HepG2 (cell line): ENCODE data around the gene CARD19. TPM values are rescaled to one million over a fixed set of nuclear protein-coding genes. Genes with fewer than 3 reads are reported as not detected.

ENCODE experiments used
- AGO1 ChIP-seq: fragments of 200-400 bp; formaldehyde crosslinking; IDR thresholded peaks from 2 replicates; pipeline ENCODE4 v1.6.1; 2017; ENCODE audit warnings: mild to moderate bottlenecking, low read depth, low read length, moderate library complexity; ENCODE audit not compliant: poor library complexity, severe bottlenecking
- HBP1 ChIP-seq: IDR thresholded peaks from 2 replicates; pipeline ENCODE4 v1.6.1; 2016; ENCODE audit warnings: low read depth, control low read depth
- HMG20B ChIP-seq: conservative IDR thresholded peaks from 2 replicates; pipeline ENCODE4 v1.6.1; 2016; ENCODE audit warnings: missing genetic modification reagents, missing compliant biosample characterization
- KLF15 ChIP-seq: sonication (generic); formaldehyde crosslinking; IDR thresholded peaks from 2 replicates; pipeline ENCODE4 v1.8.1; 2023; ENCODE audit warnings: borderline replicate concordance, mild to moderate bottlenecking, inconsistent platforms, missing genetic modification reagents, mixed read lengths
- KMT2A ChIP-seq: sonication (generic); formaldehyde crosslinking; IDR thresholded peaks from 2 replicates; pipeline ENCODE4 v1.4.0; 2020; ENCODE audit warnings: missing genetic modification reagents
- PRDM15 ChIP-seq: sonication (generic); formaldehyde crosslinking; IDR thresholded peaks from 2 replicates; pipeline ENCODE4 v1.4.0; 2020; ENCODE audit warnings: missing genetic modification reagents
- RBM22 ChIP-seq: fragments of 200-400 bp; formaldehyde crosslinking; optimal IDR thresholded peaks from 2 replicates; pipeline ENCODE3; 2017; ENCODE audit warnings: mild to moderate bottlenecking, low read length, moderate library complexity
- XBP1 ChIP-seq: sonication (generic); formaldehyde crosslinking; IDR thresholded peaks from 2 replicates; pipeline ENCODE4 v1.5.0; 2020; ENCODE audit warnings: missing genetic modification reagents
- polyA plus RNA-seq, 8 experiments: library from polyadenylated mRNA; depleted of rRNA in 3 of 8; stranded (reverse) in 7 of 8; unstranded in 1 of 8; fragments of >200 nt; fragmentation: Illumina TruSeq in 4 of 8; extraction: Trizol in 4 of 8; gene quantifications; 2 replicates each; pipeline versions ENCODE4 v1.2.1 to v1.2.3, GENCODE V29; 2011 to 2016; ENCODE audit warnings: low read depth in 4 of 8, missing spikeins in 1 of 8, mixed read lengths in 1 of 8; ENCODE audit not compliant: insufficient read depth in 1 of 8
- total RNA-seq, 5 experiments: library from RNA; depleted of rRNA; stranded (reverse); fragments of >200 nt; fragmentation: Illumina TruSeq; extraction: Trizol; gene quantifications; 2 replicates each; pipeline ENCODE4 v1.2.3, GENCODE V29; 2016; ENCODE audit warnings: low read depth in 1 of 5
- TF ChIP-seq, protein P1 (sequence below): sonication (generic); formaldehyde crosslinking; IDR thresholded peaks from 2 replicates; pipeline ENCODE4 v1.8.1; 2023; ENCODE audit warnings: missing genetic modification reagents, inconsistent platforms, borderline replicate concordance
- TF ChIP-seq, protein P2 (sequence below): sonication (generic); formaldehyde crosslinking; IDR thresholded peaks from 2 replicates; pipeline ENCODE4 v1.4.0; 2020; ENCODE audit warnings: mild to moderate bottlenecking, missing genetic modification reagents, borderline replicate concordance

CARD19 gene
- total and polyA plus RNA-seq, 2 of the 13 experiments (the other 11 are each of a cell fraction or from before 2014, with no cell fraction given), result 18.4 to 47.2 TPM

DNA sequence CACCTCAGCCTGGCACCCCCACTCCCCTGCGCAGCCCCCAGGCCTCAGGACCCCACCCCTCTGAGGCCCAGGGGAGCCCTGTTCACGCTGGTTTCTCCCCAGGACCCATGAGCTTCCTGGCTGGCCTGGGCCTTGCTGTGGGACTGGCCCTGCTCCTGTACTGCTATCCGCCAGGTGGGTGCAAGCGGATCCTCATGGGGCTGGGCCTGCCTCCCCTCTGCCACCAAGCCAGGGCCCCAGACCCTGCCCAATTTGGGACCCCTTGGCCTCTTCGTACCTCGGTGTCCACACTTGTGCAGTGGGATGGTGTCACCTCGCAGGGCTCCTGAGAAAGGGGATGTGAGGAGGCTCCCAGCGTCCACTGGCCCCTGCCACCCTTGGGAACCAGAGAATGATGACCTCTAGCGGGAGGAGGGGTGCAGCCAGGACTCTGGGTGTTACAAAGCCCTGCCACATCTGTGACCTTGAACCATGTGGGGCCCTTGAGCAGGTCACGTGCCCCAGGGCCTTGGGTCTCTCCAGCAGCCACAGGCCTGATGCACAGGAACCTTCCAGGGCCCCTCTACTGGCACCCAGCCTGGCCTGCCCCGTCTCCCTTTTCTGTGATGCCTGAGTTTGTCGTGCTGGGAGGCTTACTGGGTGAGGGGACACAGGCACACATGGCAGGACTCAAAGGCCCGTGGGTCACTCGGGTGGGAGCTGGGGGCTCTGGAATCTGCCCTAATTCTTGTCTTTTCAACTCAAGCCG, 16.3 kb downstream of the CARD19 start (continued):
- TF ChIP-seq HBP1 (CRISPR knock-in tag) (no peak), HMG20B (0 out of 2 replicates have a peak, but pooled peaks have one; percentile 17), XBP1 (CRISPR knock-in tag) (no peak), PRDM15 (CRISPR knock-in tag) (no peak), RBM22 (peak; percentile 72), AGO1 (no peak), KLF15 (no peak), KMT2A (CRISPR knock-in tag) (peak; percentile 25; the same call in 1 of the 2 replicates)
- TF ChIP-seq, protein P1, sequence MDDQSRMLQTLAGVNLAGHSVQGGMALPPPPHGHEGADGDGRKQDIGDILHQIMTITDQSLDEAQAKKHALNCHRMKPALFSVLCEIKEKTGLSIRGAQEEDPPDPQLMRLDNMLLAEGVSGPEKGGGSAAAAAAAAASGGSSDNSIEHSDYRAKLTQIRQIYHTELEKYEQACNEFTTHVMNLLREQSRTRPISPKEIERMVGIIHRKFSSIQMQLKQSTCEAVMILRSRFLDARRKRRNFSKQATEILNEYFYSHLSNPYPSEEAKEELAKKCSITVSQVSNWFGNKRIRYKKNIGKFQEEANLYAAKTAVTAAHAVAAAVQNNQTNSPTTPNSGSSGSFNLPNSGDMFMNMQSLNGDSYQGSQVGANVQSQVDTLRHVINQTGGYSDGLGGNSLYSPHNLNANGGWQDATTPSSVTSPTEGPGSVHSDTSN (CRISPR knock-in tag), result no peak
- TF ChIP-seq, protein P2, sequence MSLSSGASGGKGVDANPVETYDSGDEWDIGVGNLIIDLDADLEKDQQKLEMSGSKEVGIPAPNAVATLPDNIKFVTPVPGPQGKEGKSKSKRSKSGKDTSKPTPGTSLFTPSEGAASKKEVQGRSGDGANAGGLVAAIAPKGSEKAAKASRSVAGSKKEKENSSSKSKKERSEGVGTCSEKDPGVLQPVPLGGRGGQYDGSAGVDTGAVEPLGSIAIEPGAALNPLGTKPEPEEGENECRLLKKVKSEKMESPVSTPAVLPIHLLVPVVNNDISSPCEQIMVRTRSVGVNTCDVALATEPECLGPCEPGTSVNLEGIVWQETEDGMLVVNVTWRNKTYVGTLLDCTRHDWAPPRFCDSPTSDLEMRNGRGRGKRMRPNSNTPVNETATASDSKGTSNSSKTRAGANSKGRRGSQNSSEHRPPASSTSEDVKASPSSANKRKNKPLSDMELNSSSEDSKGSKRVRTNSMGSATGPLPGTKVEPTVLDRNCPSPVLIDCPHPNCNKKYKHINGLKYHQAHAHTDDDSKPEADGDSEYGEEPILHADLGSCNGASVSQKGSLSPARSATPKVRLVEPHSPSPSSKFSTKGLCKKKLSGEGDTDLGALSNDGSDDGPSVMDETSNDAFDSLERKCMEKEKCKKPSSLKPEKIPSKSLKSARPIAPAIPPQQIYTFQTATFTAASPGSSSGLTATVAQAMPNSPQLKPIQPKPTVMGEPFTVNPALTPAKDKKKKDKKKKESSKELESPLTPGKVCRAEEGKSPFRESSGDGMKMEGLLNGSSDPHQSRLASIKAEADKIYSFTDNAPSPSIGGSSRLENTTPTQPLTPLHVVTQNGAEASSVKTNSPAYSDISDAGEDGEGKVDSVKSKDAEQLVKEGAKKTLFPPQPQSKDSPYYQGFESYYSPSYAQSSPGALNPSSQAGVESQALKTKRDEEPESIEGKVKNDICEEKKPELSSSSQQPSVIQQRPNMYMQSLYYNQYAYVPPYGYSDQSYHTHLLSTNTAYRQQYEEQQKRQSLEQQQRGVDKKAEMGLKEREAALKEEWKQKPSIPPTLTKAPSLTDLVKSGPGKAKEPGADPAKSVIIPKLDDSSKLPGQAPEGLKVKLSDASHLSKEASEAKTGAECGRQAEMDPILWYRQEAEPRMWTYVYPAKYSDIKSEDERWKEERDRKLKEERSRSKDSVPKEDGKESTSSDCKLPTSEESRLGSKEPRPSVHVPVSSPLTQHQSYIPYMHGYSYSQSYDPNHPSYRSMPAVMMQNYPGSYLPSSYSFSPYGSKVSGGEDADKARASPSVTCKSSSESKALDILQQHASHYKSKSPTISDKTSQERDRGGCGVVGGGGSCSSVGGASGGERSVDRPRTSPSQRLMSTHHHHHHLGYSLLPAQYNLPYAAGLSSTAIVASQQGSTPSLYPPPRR (CRISPR knock-in tag), result peak; percentile 83
